Adrenal gland (tissue), 19 donors: Measurements from ENCODE around the gene VTA1. TPM values are rescaled to one million over a fixed set of nuclear protein-coding genes. Genes with fewer than 3 reads are reported as not detected.
"Not testable (repeated sequence)": the region's sequence is repeated elsewhere in the genome, so short reads cannot be mapped to it uniquely, and the experiment has no call there.

Source experiments
- DNase-seq, 7 donors: peaks; one replicate each; pipeline ENCODE4 v3.0.0-alpha.2; 2019 to 2020
- H3K27ac ChIP-seq, 5 donors: fragments of 200-600 bp; sonication (generic) in 4 of 5; 1 replicate in 3 of 5; 2 replicates in 2 of 5; pipeline versions ENCODE4 v1.5.1 to v1.8.0; 2016 to 2020; ENCODE audit warnings: mild to moderate bottlenecking in 1 of 5
- H3K27me3 ChIP-seq: fragments of 200-600 bp; 2 replicates; pipeline ENCODE4 v1.8.0; 2021
- H3K36me3 ChIP-seq, 2 donors: fragments of 200-600 bp; replicated peaks in 1 of 2; 1 replicate in 1 of 2; 2 replicates in 1 of 2; pipeline versions ENCODE4 v1.5.1 to v1.8.0; 2018 to 2022
- H3K4me1 ChIP-seq, 2 donors: fragments of 200-600 bp; replicated peaks in 1 of 2; 1 replicate in 1 of 2; 2 replicates in 1 of 2; pipeline versions ENCODE4 v1.5.1 to v1.8.0; 2018 to 2021
- H3K4me3 ChIP-seq, 4 donors: fragments of 200-600 bp; sonication (generic) in 3 of 4; one replicate each; pipeline ENCODE4 v1.5.1; 2016 to 2018
- H3K9me3 ChIP-seq, 3 donors: fragments of 200-600 bp; sonication (generic) in 1 of 3; replicated peaks in 1 of 3; 1 replicate in 2 of 3; 2 replicates in 1 of 3; pipeline versions ENCODE4 v1.5.1 to v1.8.0; 2016 to 2021
- CTCF ChIP-seq, 6 experiments: fragments of 450-650 bp in 4 of 6; fragments of 200-600 bp in 2 of 6; sonication (generic) in 1 of 6; IDR thresholded peaks; 1 replicate in 5 of 6; 2 replicates in 1 of 6; pipeline versions ENCODE4 v1.5.1 to v1.8.0; 2016 to 2021; ENCODE audit warnings: antibody characterized with exemption in 6 of 6, mild to moderate bottlenecking in 2 of 6, moderate library complexity in 1 of 6
- POLR2A ChIP-seq, 2 donors: fragments of 450-650 bp; IDR thresholded peaks; one replicate each; pipeline ENCODE4 v1.6.1; 2017; ENCODE audit warnings: antibody characterized with exemption in 2 of 2, mild to moderate bottlenecking in 2 of 2, moderate library complexity in 1 of 2
- WGBS, 4 donors: extraction: QIAGEN DNeasy Blood & Tissue Kit in 2 of 4; methylation state at CpG; one replicate each; pipeline versions ENCODE4 v1.1.5 to v1.1.7; 2013 to 2017; 5-methylcytosine and 5-hydroxymethylcytosine counted together
- intact Hi-C, 2 donors: fragments of 100-400 bp; cut with DNase I; formaldehyde crosslinking; loops; one replicate each; pipeline versions ENCODE4 v1.14.1 to v1.15.0; 2022 to 2023
- long read RNA-seq, 10 donors: library from polyadenylated mRNA in 3 of 10; unstranded in 2 of 10; stranded (forward) in 1 of 10; transcript quantifications; one replicate each; pipeline ENCODE4 v2.0.0 and lab custom pipeline, GENCODE V29; 2021 to 2026
- polyA plus RNA-seq, 3 donors: library from polyadenylated mRNA; stranded (reverse); fragments of 200-250 nt in 2 of 3; fragments of 350-450 nt in 1 of 3; fragmentation: Illumina TruSeq in 1 of 3; extraction: RNeasy Lipid Tissue Mini Kit (QIAGEN cat#74804) in 1 of 3; gene quantifications; one replicate each; pipeline ENCODE4 v1.2.3, GENCODE V29; 2013 to 2014
- total RNA-seq, 9 donors: library from RNA; depleted of rRNA in 4 of 9; stranded (reverse); fragments of >200 nt in 4 of 9; fragments of 120-200 nt in 1 of 9; fragmentation: NEBNext Ultra II Directional in 1 of 9; extraction: Animal tissue kit (Norgen Biotek cat#: 25700) in 1 of 9; gene quantifications; one replicate each; pipeline versions ENCODE4 v1.1.0 to v1.2.4, GENCODE V29; 2013 to 2023
- donor health status: healthy with polysubstance abuse.
- donor health status: Bipolar disorder and iron deficiency.
- donor health status: DM: yes; HTN: yes; CAD: no.
- donor health status: DM: no; HTN: no; CAD: no.
- donor health status: DM: no; HTN: no; CAD: no.
- donor health status: DM: yes; HTN: yes; CAD: no.

VTA1 gene
- total RNA-seq = 10 to 100 TPM; 27.4 to 69.0 (median 35.6) TPM
- polyA plus RNA-seq = 10 to 100 TPM in 2 of 3 donors, 1 to 10 TPM in 1; 9.7 to 73.9 (median 10.5) TPM
- long read RNA-seq, donor 1, full-length matches to known transcripts = 27 of 52 reads
- long read RNA-seq, donor 1, partial matches to known transcripts = 25 of 52 reads
- long read RNA-seq, donor 1, other reads (novel, unspliced or antisense) = 0 of 52 reads
- long read RNA-seq, donor 2, full-length matches to known transcripts = 22 of 22 reads
- long read RNA-seq, donor 2, partial matches to known transcripts = 0 of 22 reads
- long read RNA-seq, donor 2, other reads (novel, unspliced or antisense) = 0 of 22 reads
- long read RNA-seq, donor 3, full-length matches to known transcripts = 24 of 30 reads
- long read RNA-seq, donor 3, partial matches to known transcripts = 6 of 30 reads
- long read RNA-seq, donor 3, other reads (novel, unspliced or antisense) = 0 of 30 reads
- long read RNA-seq, donor 4, full-length matches to known transcripts = 21 of 22 reads
- long read RNA-seq, donor 4, partial matches to known transcripts = 0 of 22 reads
- long read RNA-seq, donor 4, other reads (novel, unspliced or antisense) = 1 of 22 reads
- long read RNA-seq, donor 5, full-length matches to known transcripts = 66 of 68 reads
- long read RNA-seq, donor 5, partial matches to known transcripts = 2 of 68 reads
- long read RNA-seq, donor 5, other reads (novel, unspliced or antisense) = 0 of 68 reads
- long read RNA-seq, donor 6, full-length matches to known transcripts = 16 of 17 reads
- long read RNA-seq, donor 6, partial matches to known transcripts = 0 of 17 reads
- long read RNA-seq, donor 6, other reads (novel, unspliced or antisense) = 1 of 17 reads
- long read RNA-seq, donor 7, full-length matches to known transcripts = 7 of 21 reads
- long read RNA-seq, donor 7, partial matches to known transcripts = 14 of 21 reads
- long read RNA-seq, donor 7, other reads (novel, unspliced or antisense) = 0 of 21 reads
- long read RNA-seq, donor 8, full-length matches to known transcripts = 32 of 51 reads
- long read RNA-seq, donor 8, partial matches to known transcripts = 19 of 51 reads
- long read RNA-seq, donor 8, other reads (novel, unspliced or antisense) = 0 of 51 reads
- long read RNA-seq, donor 9, full-length matches to known transcripts = 14 of 24 reads
- long read RNA-seq, donor 9, partial matches to known transcripts = 10 of 24 reads
- long read RNA-seq, donor 9, other reads (novel, unspliced or antisense) = 0 of 24 reads
- long read RNA-seq, donor 10, full-length matches to known transcripts = 8 of 13 reads
- long read RNA-seq, donor 10, partial matches to known transcripts = 5 of 13 reads
- long read RNA-seq, donor 10, other reads (novel, unspliced or antisense) = 0 of 13 reads

GRCh38 chr6:142146828-142147662 lies at the start of gene VTA1, which contains the start of gene NMBR:
VTA1 (plus strand) TSS chr6:142147263; CDS start chr6:142147288, 25 bp downstream.
NMBR (minus strand) TSS chr6:142147122; CDS start chr6:142088658, 58,464 bp downstream.
- no peaks in the 10 kb centered on the region for H3K27me3 ChIP-seq
- 0 to 1% (median 0%) methylated on average over 22 to 38 of the region's 38 CpGs for WGBS, 4 donors
- intact Hi-C loops = loop anchor here (10.0 kb wide), 2 partner anchors 58 to 238 kb away; no protein-coding TSS in a partner anchor

GRCh38 chr6:142104820-142105219 lies 42.2 kb upstream of the VTA1 start:
- H3K4me3 ChIP-seq, H3K27ac ChIP-seq, H3K27me3 ChIP-seq, intact Hi-C loops, H3K9me3 ChIP-seq, DNase-seq, H3K4me1 ChIP-seq, H3K36me3 ChIP-seq: not testable (repeated sequence)
- WGBS, 4 donors = 70 to 92% (median 79%) methylated on average over 5 of the region's 5 CpGs

More at GRCh38 chr6:142146828-142147662, at the start of gene VTA1, which contains the start of gene NMBR:
- DNase-seq = peak; percentile 97 to 99 (median 99)
- peak within 1 kb of the TSS; percentile 64 to 74 (median 66) for H3K4me3 ChIP-seq
- H3K27ac ChIP-seq = peak within 1 kb of the TSS in 2 of 5 donors; percentile 36 to 69
- no peaks in the 10 kb centered on the region for H3K36me3 ChIP-seq
- peak; percentile 76 to 98 (median 92) for TF ChIP-seq CTCF (IDR thresholded peaks at IDR 0.05)
- TF ChIP-seq POLR2A (IDR thresholded peaks at IDR 0.05) = peak in 1 of 2 donors; percentile 41
- H3K4me1 ChIP-seq = peaks cover 5 to 26% of the 10 kb centered on the region in 2 donors
- H3K9me3 ChIP-seq = no peaks in the 10 kb centered on the region

- H3K9me3 ChIP-seq, H3K36me3 ChIP-seq, H3K27ac ChIP-seq, H3K4me1 ChIP-seq, DNase-seq, H3K4me3 ChIP-seq, intact Hi-C loops, H3K27me3 ChIP-seq: not testable (repeated sequence)
- 78 to 85% (median 82%) methylated on average over 9 of the region's 9 CpGs for WGBS, 4 donors
These were observed 36.2 kb upstream of the VTA1 start for GRCh38 chr6:142110820-142111219.

- intact Hi-C loops = no loop called here
- 0 to 1% (median 0%) methylated on average over 4 of the region's 4 CpGs for WGBS, 4 donors
These were observed 34.5 kb upstream of the VTA1 start for GRCh38 chr6:142112451-142113061.

More at GRCh38 chr6:142112451-142113061, 34.5 kb upstream of the VTA1 start:
- DNase-seq = peak; percentile 54 to 89 (median 75)
- Histone ChIP-seq H3K36me3 (no peaks in the 10 kb centered on the region), H3K27me3 (no peaks in the 10 kb centered on the region), H3K9me3 (no peaks in the 10 kb centered on the region), H3K4me3 (no peak overlapping the region), H3K4me1 (no peaks in the 10 kb centered on the region), H3K27ac (no peak overlapping the region)
- TF ChIP-seq POLR2A (IDR thresholded peaks at IDR 0.05) (no peak), CTCF (IDR thresholded peaks at IDR 0.05) (peak; percentile 54 to 73 (median 66))
